Panc1 (cell line): ENCODE measurements around the gene GLRX.

Experiments
- CTCF ChIP-seq: fragments of 450-650 bp; IDR thresholded peaks from 2 replicates; pipeline ENCODE4 v1.5.1; 2017; ENCODE audit warnings: mild to moderate bottlenecking
- POLR2AphosphoS5 ChIP-seq: IDR thresholded peaks from 2 replicates; pipeline ENCODE4 v1.6.1; 2012; ENCODE audit warnings: mild to moderate bottlenecking, low read depth, low read length, moderate library complexity
- REST ChIP-seq, 2 experiments: IDR thresholded peaks; 2 replicates each; pipeline ENCODE4 v1.6.1; 2011 to 2012; ENCODE audit warnings: low read depth in 2 of 2, control low read depth in 1 of 2, low read length in 1 of 2, mild to moderate bottlenecking in 1 of 2, moderate library complexity in 1 of 2; ENCODE audit not compliant: insufficient read depth in 1 of 2
- TCF7L2 ChIP-seq: IDR thresholded peaks from 2 replicates; pipeline ENCODE4 v1.6.1; 2011; ENCODE audit warnings: mild to moderate bottlenecking, low read depth, low read length, inconsistent platforms

- TF ChIP-seq TCF7L2 (no peak), POLR2AphosphoS5 (no peak), CTCF (no peak), REST (IDR thresholded peaks at IDR 0.05; ENCODE audit: insufficient read depth in 1 of 2, low read depth in 2 of 2, low read length in 1 of 2) (no peak)
Observed at GRCh38 chr5:95791751-95792150, 30.8 kb downstream of the GLRX start.
